Ectodermal cell (in vitro differentiated cells): Measurements from ENCODE around the gene WNT4. TPM values are rescaled to one million over a fixed set of nuclear protein-coding genes. Genes with fewer than 3 reads are reported as not detected.
A peak's percentile ranks its signal among the peaks of the same experiment; 100 is the strongest.

ENCODE experiments used
- H3K27ac ChIP-seq: 2 replicates; pipeline ENCODE4 v1.7.0; 2013; ENCODE audit warnings: mild to moderate bottlenecking, low read depth, low read length; ENCODE audit not compliant: insufficient read depth, poor library complexity, severe bottlenecking
- H3K27me3 ChIP-seq: 2 replicates; pipeline ENCODE4 v1.7.0; 2013; ENCODE audit warnings: mild to moderate bottlenecking, low read length; ENCODE audit not compliant: insufficient read depth, control insufficient read depth, poor library complexity, severe bottlenecking
- H3K36me3 ChIP-seq: one replicate; pipeline ENCODE4 v1.7.0; 2013; ENCODE audit warnings: low read length; ENCODE audit not compliant: control insufficient read depth, insufficient read depth
- H3K4me1 ChIP-seq: one replicate; pipeline ENCODE4 v1.7.0; 2013; ENCODE audit warnings: low read length; ENCODE audit not compliant: control insufficient read depth, insufficient read depth
- H3K4me3 ChIP-seq: 2 replicates; pipeline ENCODE4 v1.7.0; 2013; ENCODE audit warnings: low read depth, low read length, control low read depth; ENCODE audit not compliant: insufficient read depth
- H3K9me3 ChIP-seq: 2 replicates; pipeline ENCODE4 v1.7.0; 2013; ENCODE audit warnings: mild to moderate bottlenecking, low read length, moderate library complexity; ENCODE audit not compliant: control insufficient read depth
- WGBS, 2 experiments: methylation state at CpG; one replicate each; pipeline ENCODE4 v1.1.7; 2013; ENCODE audit warnings: missing lambda C conversion rate in 2 of 2; 5-methylcytosine and 5-hydroxymethylcytosine counted together
- polyA plus RNA-seq, 4 experiments: library from polyadenylated mRNA; stranded (reverse); fragments of 50-300 nt; gene quantifications; one replicate each; pipeline ENCODE4 v1.2.3, GENCODE V29; 2013

The WNT4 gene
- 37.1 TPM for polyA plus RNA-seq (2013, experiment 1 of 4)
- polyA plus RNA-seq (2013, experiment 2 of 4) = 50.1 TPM
- polyA plus RNA-seq (2013, experiment 3 of 4) = 10.3 TPM
- 10.9 TPM for polyA plus RNA-seq (2013, experiment 4 of 4)

DNA sequence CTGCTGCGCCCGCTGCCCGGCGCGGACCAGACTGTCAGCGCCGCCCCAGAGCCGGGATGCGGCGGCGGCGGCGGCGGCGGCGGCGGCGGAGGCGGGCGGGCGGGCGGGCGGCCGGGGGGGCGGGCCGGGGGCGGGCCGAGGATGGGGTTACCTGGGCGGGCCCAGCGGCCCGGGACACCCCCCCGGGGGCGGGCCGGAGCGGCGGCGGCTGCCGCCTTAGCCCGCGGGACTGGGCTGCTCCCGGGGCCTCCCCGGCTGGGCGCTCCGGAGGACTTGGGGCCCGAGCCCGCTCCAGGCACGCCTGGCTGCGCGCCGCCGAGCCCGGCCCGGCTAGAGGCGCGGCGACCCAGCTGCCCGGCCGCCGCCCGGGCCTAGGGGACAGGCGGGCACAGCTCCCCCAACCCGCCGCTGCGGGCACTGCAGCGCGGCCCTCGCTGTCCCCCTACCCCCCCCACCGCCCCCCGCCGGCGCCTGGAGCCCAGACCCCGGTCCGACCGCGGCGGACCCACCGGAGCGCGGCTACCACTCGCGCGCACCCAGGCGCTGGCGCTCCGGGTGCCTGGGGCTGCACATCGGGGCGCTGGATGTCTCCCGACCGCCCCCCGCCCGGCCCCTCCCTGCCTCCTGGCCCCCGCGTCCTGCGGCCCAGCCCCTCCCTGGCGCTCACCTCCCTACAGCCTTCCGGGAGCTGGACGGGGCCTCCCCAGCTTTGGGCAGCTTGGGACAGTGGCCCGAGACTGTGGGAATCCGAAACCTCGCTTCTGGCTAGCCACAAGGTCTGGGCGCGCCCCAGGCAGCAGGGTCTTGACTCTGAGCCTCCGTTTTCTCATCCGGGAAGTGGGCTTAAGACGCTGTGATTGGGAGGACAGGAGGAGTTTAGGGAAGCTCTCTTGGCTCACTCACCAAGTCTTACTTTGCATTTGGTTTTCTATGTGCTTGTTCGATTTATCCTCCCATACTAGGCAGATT lies at the start of gene WNT4:
TSS of gene WNT4 (minus strand) at position 33 of the 969 bp plus-strand sequence. CDS start 175 bp downstream, outside the sequence.
- no peak within 1 kb of the TSS for H3K27ac ChIP-seq
- no peaks in the 10 kb centered on the region for H3K9me3 ChIP-seq
- peak within 1 kb of the TSS; percentile 55 for H3K4me3 ChIP-seq
- no peaks in the 10 kb centered on the region for H3K36me3 ChIP-seq
- H3K27me3 ChIP-seq = peaks cover 49% of the 10 kb centered on the region
- 3% methylated on average over 106 of the region's 106 CpGs for WGBS, 2 experiments
- H3K4me1 ChIP-seq = peaks cover 26% of the 10 kb centered on the region

DNA sequence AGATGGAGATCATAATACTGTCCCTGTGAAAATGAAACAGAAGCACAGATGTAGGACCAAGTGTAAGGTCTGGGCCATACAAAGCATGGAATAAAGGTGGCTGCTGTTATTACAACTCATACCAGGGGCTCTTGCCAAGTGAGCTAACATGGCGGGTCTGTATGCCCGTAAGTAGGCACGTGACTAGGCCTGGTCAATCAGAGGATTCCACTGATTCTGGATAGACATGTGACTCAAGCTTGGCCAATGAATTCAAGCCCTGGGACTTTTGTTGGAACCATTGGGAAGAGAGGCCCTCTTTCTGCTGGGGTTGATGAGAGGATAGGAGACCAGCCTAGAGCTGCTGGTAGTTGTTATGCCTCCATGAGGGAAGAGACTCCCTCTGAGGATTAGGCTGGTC lies 47.8 kb upstream of the WNT4 start:
- 92 to 93% methylated on average over 3 of the region's 3 CpGs for WGBS, 2 experiments
- H3K27me3 ChIP-seq = no peaks in the 10 kb centered on the region
- H3K9me3 ChIP-seq = no peaks in the 10 kb centered on the region
- no peaks in the 10 kb centered on the region for H3K4me1 ChIP-seq
- H3K36me3 ChIP-seq = no peaks in the 10 kb centered on the region
- H3K27ac ChIP-seq = no peak overlapping the region
- H3K4me3 ChIP-seq = no peak overlapping the region

DNA sequence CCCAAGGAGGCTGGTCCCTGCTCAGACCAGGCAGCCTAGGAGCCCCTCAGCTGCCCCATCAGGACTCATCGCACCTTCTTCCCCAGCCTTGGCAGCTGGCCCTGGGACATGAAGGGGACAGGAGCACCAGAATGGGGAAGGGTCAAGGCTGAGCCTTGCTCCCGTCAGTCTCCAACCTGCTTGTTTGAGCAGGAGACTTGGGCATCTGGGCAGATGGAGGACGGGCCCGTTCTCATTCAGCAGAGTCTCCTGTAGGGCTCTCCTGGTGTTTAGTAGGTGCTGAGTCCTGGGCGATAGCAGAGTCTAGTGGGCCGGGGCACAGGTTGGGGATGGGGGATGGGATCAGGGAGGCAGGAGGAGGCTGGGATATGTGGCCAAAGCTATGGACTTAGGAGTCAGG lies 47.4 kb upstream of the WNT4 start:
- Histone ChIP-seq H3K36me3 (no peaks in the 10 kb centered on the region), H3K27ac (no peak overlapping the region), H3K9me3 (no peaks in the 10 kb centered on the region), H3K4me1 (peaks cover under 1% of the 10 kb centered on the region), H3K4me3 (no peak overlapping the region), H3K27me3 (no peaks in the 10 kb centered on the region)
- WGBS, 2 experiments = 95 to 96% methylated on average over 6 of the region's 6 CpGs

DNA sequence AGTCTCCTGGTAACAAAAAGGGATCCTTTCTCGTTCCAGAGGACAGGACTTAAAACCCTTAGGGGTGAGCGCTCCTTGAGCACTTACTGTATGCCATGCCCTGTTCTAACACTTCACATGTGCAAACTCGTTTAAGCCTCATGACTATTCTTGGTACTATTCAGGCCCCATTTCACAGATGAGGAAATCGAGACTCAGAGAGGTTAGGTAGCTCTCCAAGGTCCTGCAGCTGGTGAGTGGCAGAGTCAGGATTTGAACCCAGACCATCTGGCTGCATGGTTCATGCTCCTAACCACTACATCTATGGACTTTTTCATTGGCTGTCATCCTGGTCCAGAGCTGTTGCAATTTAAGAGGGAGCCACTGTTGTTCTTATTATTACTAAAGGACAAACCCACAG lies 46.7 kb upstream of the WNT4 start:
- Histone ChIP-seq H3K4me3 (no peak overlapping the region), H3K27me3 (no peaks in the 10 kb centered on the region), H3K4me1 (peaks cover 6% of the 10 kb centered on the region), H3K36me3 (no peaks in the 10 kb centered on the region), H3K9me3 (no peaks in the 10 kb centered on the region), H3K27ac (no peak overlapping the region)
- 91% methylated on average over 4 of the region's 4 CpGs for WGBS, 2 experiments

DNA sequence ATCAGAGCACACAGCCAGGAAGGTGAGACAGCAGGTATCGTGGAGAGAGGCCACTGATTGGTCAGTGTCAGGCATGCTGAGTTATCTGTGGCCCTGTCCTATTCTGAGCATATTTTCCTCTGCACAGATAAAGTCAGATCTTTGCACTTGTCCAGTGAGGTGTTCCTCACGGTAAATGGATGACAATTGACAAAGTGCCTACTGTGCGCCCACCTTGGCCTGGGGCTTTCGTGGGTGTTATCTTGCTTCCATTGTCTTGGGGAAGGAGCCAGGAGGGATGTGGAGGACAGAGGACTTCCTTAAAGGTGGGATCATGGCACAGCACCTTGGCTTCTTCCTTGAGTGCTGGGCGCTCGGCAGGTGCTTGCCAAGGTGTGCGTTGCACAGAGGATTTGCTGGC lies 46.0 kb upstream of the WNT4 start:
- peaks cover 6% of the 10 kb centered on the region for H3K4me1 ChIP-seq
- H3K36me3 ChIP-seq = no peaks in the 10 kb centered on the region
- H3K4me3 ChIP-seq = no peak overlapping the region
- WGBS, 2 experiments = 95 to 96% methylated on average over 7 of the region's 7 CpGs
- no peak overlapping the region for H3K27ac ChIP-seq
- H3K27me3 ChIP-seq = no peaks in the 10 kb centered on the region
- H3K9me3 ChIP-seq = no peaks in the 10 kb centered on the region

DNA sequence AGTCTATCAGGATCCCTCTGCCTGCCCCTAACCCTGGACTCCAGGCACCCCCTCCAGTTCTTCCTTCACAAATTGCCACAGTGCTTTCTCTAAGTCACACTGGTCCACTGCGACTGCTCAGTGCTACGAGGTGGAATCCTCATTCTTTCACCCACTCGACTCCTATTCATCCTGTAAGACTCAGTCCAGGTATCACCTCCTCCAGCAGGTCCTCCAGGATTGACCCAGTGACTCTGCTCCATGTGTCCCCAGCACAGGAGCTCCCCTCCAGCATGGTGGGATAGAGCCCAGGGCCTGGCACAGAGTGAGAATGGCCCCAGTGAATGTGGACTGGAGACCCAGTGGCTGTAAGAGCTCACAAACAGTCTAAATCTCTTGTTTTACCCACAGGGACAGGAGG lies 45.5 kb upstream of the WNT4 start:
- no peaks in the 10 kb centered on the region for H3K27me3 ChIP-seq

DNA sequence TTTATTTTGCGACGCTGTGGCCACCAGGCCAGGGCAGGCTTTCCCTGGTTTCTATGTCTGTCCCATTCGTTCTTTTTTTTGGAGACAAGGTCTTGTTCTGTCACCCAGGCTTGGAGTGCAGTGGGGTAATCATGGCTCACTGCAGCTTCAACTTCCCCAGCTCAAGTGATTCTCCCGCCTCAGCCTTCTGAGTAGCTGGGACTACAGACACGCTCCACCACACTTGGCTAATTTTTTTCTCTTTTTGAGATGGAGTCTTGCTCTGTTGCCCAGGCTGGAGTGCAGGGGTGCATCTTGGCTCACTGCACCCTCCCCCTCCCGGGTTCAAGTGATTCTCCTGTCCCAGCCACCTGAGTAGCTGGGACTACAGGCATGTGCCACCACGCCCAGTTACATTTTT lies 43.4 kb upstream of the WNT4 start:
- 89 to 94% methylated on average over 7 of the region's 7 CpGs for WGBS, 2 experiments
- H3K36me3 ChIP-seq = no peaks in the 10 kb centered on the region
- H3K9me3 ChIP-seq = no peaks in the 10 kb centered on the region
- peaks cover 15% of the 10 kb centered on the region for H3K4me1 ChIP-seq
- no peak overlapping the region for H3K27ac ChIP-seq
- no peak overlapping the region for H3K4me3 ChIP-seq
- no peaks in the 10 kb centered on the region for H3K27me3 ChIP-seq

More for the DNA sequence above, 45.5 kb upstream of the WNT4 start:
- Histone ChIP-seq H3K36me3 (no peaks in the 10 kb centered on the region), H3K4me3 (no peak overlapping the region), H3K4me1 (peaks cover 6% of the 10 kb centered on the region), H3K9me3 (no peaks in the 10 kb centered on the region), H3K27ac (no peak overlapping the region)
- WGBS, 2 experiments = 91 to 93% methylated on average over 3 of the region's 3 CpGs

DNA sequence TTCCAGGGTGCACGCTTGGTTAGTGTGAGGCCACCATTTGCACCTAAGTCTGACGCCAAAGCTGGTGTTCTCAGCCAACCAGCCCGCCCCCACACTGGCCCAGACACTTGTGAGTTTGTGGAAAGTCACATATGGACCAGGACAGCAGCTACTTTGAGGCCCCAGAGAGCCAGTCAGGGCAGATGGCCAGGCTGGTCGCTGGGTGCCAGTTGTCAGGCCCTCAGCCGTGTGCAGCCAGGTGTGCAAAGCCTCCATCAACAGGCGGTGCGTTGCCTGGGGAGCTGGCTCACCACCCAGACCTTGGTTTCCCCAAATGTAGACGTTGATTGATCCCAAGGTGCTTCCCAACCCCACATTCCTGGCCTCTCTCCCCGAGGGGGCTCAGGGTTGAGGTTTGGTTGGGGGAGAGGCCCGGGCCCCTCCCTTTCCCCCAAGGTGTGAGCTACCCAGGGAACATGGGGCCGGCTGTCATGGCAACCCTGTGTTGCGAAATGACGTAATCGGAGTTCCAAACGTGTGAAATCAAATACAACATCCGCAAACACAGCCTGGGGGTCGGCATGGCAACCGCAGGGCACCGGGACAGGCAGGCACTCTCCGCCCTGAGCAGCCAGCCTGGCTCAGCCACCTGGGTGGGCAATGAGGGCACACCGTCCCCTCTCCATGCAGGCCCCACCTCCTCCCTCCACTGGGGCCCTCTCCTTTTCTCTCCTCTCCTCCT lies 42.2 kb upstream of the WNT4 start:
- Histone ChIP-seq H3K36me3 (no peaks in the 10 kb centered on the region), H3K27me3 (no peaks in the 10 kb centered on the region), H3K4me3 (no peak overlapping the region), H3K27ac (no peak overlapping the region), H3K4me1 (peaks cover 15% of the 10 kb centered on the region), H3K9me3 (no peaks in the 10 kb centered on the region)
- WGBS, 2 experiments = 82 to 83% methylated on average over 21 of the region's 21 CpGs

DNA sequence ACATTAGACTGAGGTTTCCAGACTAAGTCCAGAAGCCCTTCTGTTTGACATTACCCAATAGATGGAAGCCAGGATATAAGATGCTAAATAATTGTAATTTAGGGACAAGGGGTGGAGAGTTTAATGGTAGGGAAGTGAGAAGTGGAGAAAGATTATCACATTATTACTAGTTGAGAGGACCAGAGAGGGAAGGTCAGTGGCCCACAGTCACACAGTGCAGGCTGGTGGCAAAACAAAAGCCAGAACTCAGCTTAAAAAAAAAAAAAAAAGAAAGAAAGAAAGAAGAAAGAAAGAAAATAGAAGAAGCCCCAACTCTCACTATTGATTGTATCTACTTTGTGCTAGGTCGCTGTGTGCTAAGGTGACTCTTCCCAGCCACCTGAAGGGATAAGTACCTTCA lies 41.6 kb upstream of the WNT4 start:
- 95% methylated on average over 1 of the region's 1 CpG for WGBS, 2 experiments
- H3K27ac ChIP-seq = no peak overlapping the region
- no peaks in the 10 kb centered on the region for H3K9me3 ChIP-seq
- no peaks in the 10 kb centered on the region for H3K36me3 ChIP-seq
- H3K27me3 ChIP-seq = no peaks in the 10 kb centered on the region
- peaks cover 15% of the 10 kb centered on the region for H3K4me1 ChIP-seq
- no peak overlapping the region for H3K4me3 ChIP-seq

DNA sequence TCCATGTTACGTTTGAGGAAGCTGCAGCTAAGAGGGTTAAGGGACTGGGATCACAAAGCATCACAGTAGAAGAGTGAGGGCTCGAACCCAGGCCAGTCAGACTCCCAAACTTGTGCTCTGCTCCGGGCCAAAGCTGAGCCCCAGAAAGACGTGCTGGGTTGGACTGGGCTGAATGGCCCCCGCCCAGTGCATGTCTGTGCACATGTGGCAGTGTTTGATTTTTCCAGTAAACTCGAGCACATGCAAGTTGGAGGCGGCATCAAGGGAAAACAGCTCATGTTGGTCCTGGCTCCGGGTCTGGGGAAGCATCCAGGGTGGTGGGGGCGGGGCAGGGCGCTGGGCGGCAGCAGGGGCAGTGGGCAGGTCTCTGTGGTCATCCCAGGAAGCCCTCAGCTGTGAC lies 39.8 kb upstream of the WNT4 start:
- Histone ChIP-seq H3K36me3 (no peaks in the 10 kb centered on the region), H3K9me3 (no peaks in the 10 kb centered on the region), H3K4me1 (peaks cover 15% of the 10 kb centered on the region), H3K27me3 (no peaks in the 10 kb centered on the region), H3K4me3 (no peak overlapping the region), H3K27ac (no peak overlapping the region)
- WGBS, 2 experiments = 88% methylated on average over 11 of the region's 11 CpGs
